ENCODE data around the gene XAF1. TPM values are rescaled to one million over a fixed set of nuclear protein-coding genes. Genes with fewer than 3 reads are reported as not detected.

XAF1 gene
- total RNA-seq, 1 donor from 2014 or later, result 2.1 TPM

- no peak for TF ChIP-seq CTCF (conservative IDR thresholded peaks at IDR 0.05)
- H3K27me3 Mint-ChIP-seq, result peaks cover 84% of the 10 kb centered on the region
- no peak within 1 kb of the TSS for H3K4me3 Mint-ChIP-seq
- no peaks in the 10 kb centered on the region for H3K36me3 Mint-ChIP-seq
- no peak for DNase-seq (ENCODE audit: extremely low spot score, unreplicated experiment)
- no peak within 1 kb of the TSS for H3K27ac Mint-ChIP-seq
- peaks cover 6% of the 10 kb centered on the region for H3K9me3 Mint-ChIP-seq
- no peaks in the 10 kb centered on the region for H3K4me1 Mint-ChIP-seq (ENCODE audit: unreplicated experiment)
Observed at GRCh38 chr17:6775871-6776405, 20.1 kb downstream of the XAF1 start, which contains the start of gene FBXO39. Gene FBXO39 (plus strand): TSS chr17:6776215. CDS start chr17:6779869, 3,654 bp downstream.

- peaks cover 2% of the 10 kb centered on the region for H3K9me3 Mint-ChIP-seq
- H3K27me3 Mint-ChIP-seq, result peaks cover 88% of the 10 kb centered on the region
- no peak overlapping the region for H3K27ac Mint-ChIP-seq
- H3K4me1 Mint-ChIP-seq (ENCODE audit: unreplicated experiment), result no peaks in the 10 kb centered on the region
- no peak for TF ChIP-seq CTCF (conservative IDR thresholded peaks at IDR 0.05)
- no peak for DNase-seq (ENCODE audit: extremely low spot score, unreplicated experiment)
- H3K36me3 Mint-ChIP-seq, result no peaks in the 10 kb centered on the region
- H3K4me3 Mint-ChIP-seq, result no peak overlapping the region
Observed at GRCh38 chr17:6779411-6779810, 23.6 kb downstream of the XAF1 start.

DNA sequence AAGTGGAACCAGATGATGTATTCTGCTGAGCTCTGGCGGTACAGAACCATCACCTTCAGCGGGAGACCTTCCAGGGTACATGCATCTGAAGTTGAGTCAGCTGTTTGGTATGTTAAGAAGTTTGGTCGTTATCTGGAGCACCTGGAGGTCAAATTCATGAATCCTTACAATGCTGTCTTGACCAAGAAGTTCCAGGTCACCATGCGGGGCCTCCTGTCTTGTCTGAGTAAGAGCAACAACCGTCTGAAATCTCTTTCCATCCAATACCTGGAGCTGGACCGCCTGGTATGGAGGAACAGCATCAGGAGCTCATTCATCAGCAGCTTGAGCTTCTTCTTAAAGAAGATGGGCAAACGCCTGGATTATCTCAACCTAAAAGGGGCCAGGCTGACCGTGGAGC lies 24.2 kb downstream of the XAF1 start:
- H3K27me3 Mint-ChIP-seq, result peaks cover 88% of the 10 kb centered on the region
- H3K4me3 Mint-ChIP-seq, result no peak overlapping the region
- no peak for DNase-seq (ENCODE audit: extremely low spot score, unreplicated experiment)
- H3K4me1 Mint-ChIP-seq (ENCODE audit: unreplicated experiment), result no peaks in the 10 kb centered on the region
- no peak for TF ChIP-seq CTCF (conservative IDR thresholded peaks at IDR 0.05)
- H3K36me3 Mint-ChIP-seq, result no peaks in the 10 kb centered on the region
- no peaks in the 10 kb centered on the region for H3K9me3 Mint-ChIP-seq
- H3K27ac Mint-ChIP-seq, result no peak overlapping the region

GRCh38 chr17:6780886-6781285 lies 25.0 kb downstream of the XAF1 start:
- Mint-ChIP-seq H3K4me3 (no peak overlapping the region), H3K9me3 (no peaks in the 10 kb centered on the region), H3K27me3 (peaks cover 87% of the 10 kb centered on the region), H3K27ac (no peak overlapping the region), H3K36me3 (no peaks in the 10 kb centered on the region), H3K4me1 (ENCODE audit: unreplicated experiment) (no peaks in the 10 kb centered on the region)
- TF ChIP-seq CTCF (conservative IDR thresholded peaks at IDR 0.05), result no peak
- DNase-seq (ENCODE audit: extremely low spot score, unreplicated experiment), result no peak

- no peak overlapping the region for H3K4me3 Mint-ChIP-seq
- no peaks in the 10 kb centered on the region for H3K36me3 Mint-ChIP-seq
- H3K27ac Mint-ChIP-seq, result no peak overlapping the region
- no peak for DNase-seq (ENCODE audit: extremely low spot score, unreplicated experiment)
- H3K9me3 Mint-ChIP-seq, result no peaks in the 10 kb centered on the region
- H3K4me1 Mint-ChIP-seq (ENCODE audit: unreplicated experiment), result no peaks in the 10 kb centered on the region
- H3K27me3 Mint-ChIP-seq, result peaks cover 85% of the 10 kb centered on the region
- TF ChIP-seq CTCF (conservative IDR thresholded peaks at IDR 0.05), result no peak
Observed at GRCh38 chr17:6782244-6782643, 26.4 kb downstream of the XAF1 start.

DNA sequence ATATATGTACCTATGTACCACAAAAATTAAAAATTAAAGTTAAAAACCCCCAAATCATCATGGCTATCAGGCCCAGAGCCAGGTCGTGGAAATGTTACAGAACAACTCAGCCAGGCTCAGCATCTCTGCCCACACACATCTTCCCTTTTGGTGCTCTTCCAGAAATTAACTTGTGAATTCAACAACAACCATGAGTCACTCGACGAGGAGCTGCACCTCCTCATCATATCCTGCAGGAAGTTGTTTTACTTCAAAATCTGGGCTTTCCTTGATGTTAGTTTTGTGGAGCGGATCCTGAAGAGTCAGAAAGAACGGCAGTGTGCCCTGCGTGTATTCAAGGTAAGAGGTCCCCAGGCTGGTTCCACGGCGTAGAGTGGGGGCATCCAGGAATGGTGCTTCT lies 30.8 kb downstream of the XAF1 start:
- H3K27me3 Mint-ChIP-seq, result peaks cover 85% of the 10 kb centered on the region
- TF ChIP-seq CTCF (conservative IDR thresholded peaks at IDR 0.05), result no peak
- H3K9me3 Mint-ChIP-seq, result no peaks in the 10 kb centered on the region
- no peaks in the 10 kb centered on the region for H3K4me1 Mint-ChIP-seq (ENCODE audit: unreplicated experiment)
- DNase-seq (ENCODE audit: extremely low spot score, unreplicated experiment), result no peak
- no peak overlapping the region for H3K27ac Mint-ChIP-seq
- no peak overlapping the region for H3K4me3 Mint-ChIP-seq
- H3K36me3 Mint-ChIP-seq, result no peaks in the 10 kb centered on the region

Measured in type B pancreatic cell (in vitro differentiated cells).